ENCODE data around the gene TUBA4A. TPM values are rescaled to one million over a fixed set of nuclear protein-coding genes. Genes with fewer than 3 reads are reported as not detected.
A peak's percentile ranks its signal among the peaks of the same experiment; 100 is the strongest.

TUBA4A gene
- total RNA-seq, 4 donors from 2014 or later: 39.2 to 101 (median 70.8) TPM

DNA sequence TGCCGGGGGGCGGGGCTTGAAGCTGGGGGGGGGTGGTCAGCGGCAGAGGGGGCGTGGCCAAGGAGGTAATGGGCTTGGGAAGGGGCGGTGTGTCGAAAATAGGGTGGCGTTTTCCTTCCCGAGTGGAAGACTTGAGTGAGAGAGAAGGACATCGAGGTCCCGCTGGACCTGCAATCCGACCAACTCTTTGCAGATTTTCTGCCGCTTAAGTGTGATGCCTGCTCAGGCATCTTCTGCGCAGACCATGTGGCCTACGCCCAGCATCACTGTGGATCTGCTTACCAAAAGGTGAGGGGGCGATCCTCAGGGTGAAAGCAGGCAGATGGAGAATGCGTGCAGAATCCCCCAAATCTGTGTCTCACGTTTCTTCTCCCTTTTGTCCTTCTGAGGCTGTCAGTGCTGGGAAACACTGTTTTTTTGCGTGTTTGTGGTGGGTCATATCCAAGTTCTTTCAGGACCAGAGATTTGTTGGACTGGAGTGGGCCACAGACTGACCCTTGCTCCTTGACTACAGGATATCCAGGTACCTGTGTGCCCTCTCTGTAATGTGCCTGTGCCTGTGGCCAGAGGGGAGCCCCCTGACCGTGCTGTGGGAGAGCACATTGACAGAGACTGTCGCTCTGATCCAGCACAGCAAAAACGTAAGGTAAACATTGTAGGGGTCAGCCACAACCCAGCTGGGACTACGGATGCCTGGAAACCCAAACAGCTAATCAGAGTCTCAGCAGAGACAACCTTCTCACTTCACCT lies 46.4 kb downstream of the TUBA4A start:
- H3K36me3 ChIP-seq: no peaks in the 10 kb centered on the region
- peak overlapping the region; percentile 61 to 76 (median 71) for H3K4me3 ChIP-seq
- DNase-seq: no peak
- WGBS, 2 donors (ENCODE audit: low coverage in 1 of 2): 19% methylated on average over 18 of the region's 22 CpGs; no CpG with 5 or more reads in 1 of the 2 donors
- TF ChIP-seq, protein P1, sequence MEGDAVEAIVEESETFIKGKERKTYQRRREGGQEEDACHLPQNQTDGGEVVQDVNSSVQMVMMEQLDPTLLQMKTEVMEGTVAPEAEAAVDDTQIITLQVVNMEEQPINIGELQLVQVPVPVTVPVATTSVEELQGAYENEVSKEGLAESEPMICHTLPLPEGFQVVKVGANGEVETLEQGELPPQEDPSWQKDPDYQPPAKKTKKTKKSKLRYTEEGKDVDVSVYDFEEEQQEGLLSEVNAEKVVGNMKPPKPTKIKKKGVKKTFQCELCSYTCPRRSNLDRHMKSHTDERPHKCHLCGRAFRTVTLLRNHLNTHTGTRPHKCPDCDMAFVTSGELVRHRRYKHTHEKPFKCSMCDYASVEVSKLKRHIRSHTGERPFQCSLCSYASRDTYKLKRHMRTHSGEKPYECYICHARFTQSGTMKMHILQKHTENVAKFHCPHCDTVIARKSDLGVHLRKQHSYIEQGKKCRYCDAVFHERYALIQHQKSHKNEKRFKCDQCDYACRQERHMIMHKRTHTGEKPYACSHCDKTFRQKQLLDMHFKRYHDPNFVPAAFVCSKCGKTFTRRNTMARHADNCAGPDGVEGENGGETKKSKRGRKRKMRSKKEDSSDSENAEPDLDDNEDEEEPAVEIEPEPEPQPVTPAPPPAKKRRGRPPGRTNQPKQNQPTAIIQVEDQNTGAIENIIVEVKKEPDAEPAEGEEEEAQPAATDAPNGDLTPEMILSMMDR (IDR thresholded peaks at IDR 0.05): no peak
- TF ChIP-seq POLR2A (IDR thresholded peaks at IDR 0.05) (no peak), POLR2AphosphoS5 (IDR thresholded peaks at IDR 0.05) (no peak), EP300 (IDR thresholded peaks at IDR 0.05; ENCODE audit: low read depth) (no peak)
- in situ Hi-C loops (cut with MboI; ENCODE audit: low pct_ligation_motif_present in 1 of 4, low pct_unique_long_range_greater_than_20kb in 1 of 4, low sequenced_read_pairs in 3 of 4): loop anchor here in 1 of 4 donors (5.0 kb wide), 1 partner anchor 35 kb away; the partner anchor contains the start of gene SLC23A3
- intact Hi-C loops (cut with DNase I; ENCODE audit: low total_unique reads): no loop called here
- no peaks in the 10 kb centered on the region for H3K27me3 ChIP-seq
- H3K4me1 ChIP-seq: peaks cover 7 to 21% (median 20%) of the 10 kb centered on the region in 4 donors
- H3K27ac ChIP-seq: peak overlapping the region; percentile 93 to 99 (median 96)
- no peaks in the 10 kb centered on the region for H3K9me3 ChIP-seq

DNA sequence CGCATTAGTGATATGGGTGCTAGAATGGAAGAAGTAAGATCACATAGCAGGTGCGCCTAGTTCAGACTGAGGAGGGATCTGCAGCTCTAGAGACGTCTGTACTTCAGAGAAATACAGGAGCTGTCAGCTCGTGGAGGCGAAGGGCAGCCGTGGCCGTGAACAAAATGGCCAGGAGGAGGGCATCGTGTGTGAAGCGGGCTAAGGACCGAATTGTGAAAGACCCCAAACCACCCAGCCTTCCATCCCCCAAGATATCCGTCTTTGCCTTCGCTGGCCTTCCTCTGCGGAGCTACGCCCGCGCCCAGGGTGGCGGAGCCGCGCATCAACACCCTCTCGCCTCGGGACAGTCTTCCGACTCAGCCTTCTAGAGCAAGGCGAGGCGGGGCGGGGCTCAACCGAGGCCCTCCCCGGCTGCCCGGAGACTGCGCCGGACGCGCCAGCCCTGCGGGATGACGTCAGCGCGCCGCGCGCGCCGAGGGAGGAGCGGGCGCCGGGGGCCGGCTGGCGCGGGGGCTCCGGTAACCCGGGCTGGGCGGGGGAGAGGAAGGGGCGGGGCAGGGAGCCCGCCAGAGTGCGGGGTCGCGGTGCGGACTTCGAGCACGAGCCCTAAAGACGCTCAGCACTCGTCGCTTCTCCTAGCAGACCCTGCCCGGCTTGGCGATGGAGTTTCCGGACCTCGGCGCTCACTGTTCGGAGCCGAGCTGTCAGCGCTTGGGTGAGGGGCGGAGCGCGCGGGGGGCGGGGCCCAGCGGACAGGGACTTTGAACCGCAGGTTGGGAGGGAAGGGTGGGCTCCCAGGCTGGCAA lies 47.2 kb downstream of the TUBA4A start, which contains the start of gene ZFAND2B:
Gene ZFAND2B, plus strand, starts transcription at position 455 of the 806 bp plus-strand sequence. Its CDS starts 206 bp downstream, at position 661.
- Histone ChIP-seq H3K27me3 (no peaks in the 10 kb centered on the region), H3K4me1 (peaks cover 7 to 21% (median 20%) of the 10 kb centered on the region in 4 donors), H3K36me3 (no peaks in the 10 kb centered on the region), H3K9me3 (no peaks in the 10 kb centered on the region), H3K27ac (peak within 1 kb of the TSS; percentile 93 to 99 (median 96)), H3K4me3 (peak within 1 kb of the TSS; percentile 61 to 76 (median 71))
- WGBS, 2 donors (ENCODE audit: low coverage in 1 of 2): 0% methylated on average over 2 to 49 of the region's 76 CpGs
- DNase-seq: peak; percentile 97
- TF ChIP-seq, protein P1 (IDR thresholded peaks at IDR 0.05): peak in 3 of 5 experiments; percentile 9 to 66 (median 61)
- TF ChIP-seq POLR2AphosphoS5 (IDR thresholded peaks at IDR 0.05) (peak; percentile 98 to 99 (median 99)), EP300 (IDR thresholded peaks at IDR 0.05; ENCODE audit: low read depth) (no peak), POLR2A (IDR thresholded peaks at IDR 0.05) (peak; percentile 98)
- in situ Hi-C loops (cut with MboI; ENCODE audit: low pct_ligation_motif_present in 1 of 4, low pct_unique_long_range_greater_than_20kb in 1 of 4, low sequenced_read_pairs in 3 of 4) (loop anchor here in 1 of 4 donors (5.0 kb wide), 1 partner anchor 34 kb away; the partner anchor contains the start of gene SLC23A3), intact Hi-C loops (cut with DNase I; ENCODE audit: low total_unique reads) (no loop called here)

DNA sequence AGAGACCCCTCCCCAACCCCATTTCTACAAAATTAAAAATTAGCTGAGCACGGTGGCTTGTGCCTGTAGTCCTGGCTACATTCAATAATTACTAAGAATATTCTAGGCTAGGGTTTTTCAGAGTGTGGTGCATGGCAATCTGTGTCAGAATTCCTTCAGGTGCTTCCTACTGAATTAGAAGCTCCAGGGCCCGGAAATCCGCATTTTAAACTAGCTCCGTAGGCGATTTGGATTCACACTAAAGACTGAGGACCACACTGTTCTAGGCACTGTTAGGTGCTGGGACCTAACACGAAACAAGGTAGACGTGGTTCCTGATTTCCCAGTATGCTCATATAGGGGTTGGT lies 47.8 kb downstream of the TUBA4A start:
- intact Hi-C loops (cut with DNase I; ENCODE audit: low total_unique reads) (no loop called here), in situ Hi-C loops (cut with MboI; ENCODE audit: low pct_ligation_motif_present in 1 of 4, low pct_unique_long_range_greater_than_20kb in 1 of 4, low sequenced_read_pairs in 3 of 4) (loop anchor here in 1 of 4 donors (5.0 kb wide), 1 partner anchor 34 kb away; the partner anchor contains the start of gene SLC23A3)
- H3K4me3 ChIP-seq: peak overlapping the region; percentile 2 to 76 (median 71)
- H3K9me3 ChIP-seq: no peaks in the 10 kb centered on the region
- TF ChIP-seq EP300 (IDR thresholded peaks at IDR 0.05; ENCODE audit: low read depth): no peak
- TF ChIP-seq, protein P1 (IDR thresholded peaks at IDR 0.05): no peak
- no peak for TF ChIP-seq POLR2AphosphoS5 (IDR thresholded peaks at IDR 0.05)
- TF ChIP-seq POLR2A (IDR thresholded peaks at IDR 0.05): no peak
- no peaks in the 10 kb centered on the region for H3K27me3 ChIP-seq
- H3K4me1 ChIP-seq: peaks cover 7 to 21% (median 20%) of the 10 kb centered on the region in 4 donors
- 14 to 50% methylated on average over 1 to 7 of the region's 7 CpGs for WGBS, 2 donors (ENCODE audit: low coverage in 1 of 2)
- no peak for DNase-seq
- H3K36me3 ChIP-seq: no peaks in the 10 kb centered on the region
- H3K27ac ChIP-seq: peak overlapping the region; percentile 93 to 99 (median 96)

DNA sequence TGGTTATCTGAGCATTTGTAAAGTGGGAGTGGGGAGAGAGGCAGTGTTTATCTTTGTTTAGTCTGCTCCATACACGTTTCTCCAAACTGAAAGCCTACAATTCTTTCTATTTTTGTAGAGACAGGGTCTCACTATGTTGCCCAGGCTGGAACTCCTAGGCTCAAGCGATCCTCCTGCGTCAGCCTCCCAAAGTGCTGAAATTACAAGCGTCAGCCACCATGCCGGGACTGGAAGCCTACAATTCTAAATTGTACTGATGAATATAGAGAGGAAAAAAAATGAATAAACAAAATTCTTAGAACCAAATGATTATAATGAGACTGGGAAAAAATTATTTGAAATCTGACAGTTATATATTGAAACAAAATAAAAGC lies 48.6 kb downstream of the TUBA4A start:
- no peaks in the 10 kb centered on the region for H3K9me3 ChIP-seq
- no peak overlapping the region for H3K27ac ChIP-seq
- TF ChIP-seq POLR2AphosphoS5 (IDR thresholded peaks at IDR 0.05): no peak
- TF ChIP-seq, protein P1 (IDR thresholded peaks at IDR 0.05): no peak
- TF ChIP-seq EP300 (IDR thresholded peaks at IDR 0.05; ENCODE audit: low read depth): no peak
- TF ChIP-seq POLR2A (IDR thresholded peaks at IDR 0.05): no peak
- WGBS, 2 donors (ENCODE audit: low coverage in 1 of 2): 83 to 85% methylated on average over 5 of the region's 5 CpGs
- intact Hi-C loops (cut with DNase I; ENCODE audit: low total_unique reads) (no loop called here), in situ Hi-C loops (cut with MboI; ENCODE audit: low pct_ligation_motif_present in 1 of 4, low pct_unique_long_range_greater_than_20kb in 1 of 4, low sequenced_read_pairs in 3 of 4) (loop anchor here in 1 of 4 donors (5.0 kb wide), 1 partner anchor 33 kb away; the partner anchor contains the start of gene SLC23A3)
- DNase-seq: no peak
- peaks cover 7 to 21% (median 20%) of the 10 kb centered on the region in 4 donors for H3K4me1 ChIP-seq
- no peaks in the 10 kb centered on the region for H3K27me3 ChIP-seq
- H3K4me3 ChIP-seq: no peak overlapping the region
- no peaks in the 10 kb centered on the region for H3K36me3 ChIP-seq
